GM18858 (cell line): Measurements from ENCODE around the gene SELE.

ENCODE experiments used
- ATAC-seq: cut with Tn5 transposase; IDR thresholded peaks from one replicate; pipeline ENCODE4 v1.9.1; 2021; ENCODE audit not compliant: unreplicated experiment

The SELE gene, protein sequence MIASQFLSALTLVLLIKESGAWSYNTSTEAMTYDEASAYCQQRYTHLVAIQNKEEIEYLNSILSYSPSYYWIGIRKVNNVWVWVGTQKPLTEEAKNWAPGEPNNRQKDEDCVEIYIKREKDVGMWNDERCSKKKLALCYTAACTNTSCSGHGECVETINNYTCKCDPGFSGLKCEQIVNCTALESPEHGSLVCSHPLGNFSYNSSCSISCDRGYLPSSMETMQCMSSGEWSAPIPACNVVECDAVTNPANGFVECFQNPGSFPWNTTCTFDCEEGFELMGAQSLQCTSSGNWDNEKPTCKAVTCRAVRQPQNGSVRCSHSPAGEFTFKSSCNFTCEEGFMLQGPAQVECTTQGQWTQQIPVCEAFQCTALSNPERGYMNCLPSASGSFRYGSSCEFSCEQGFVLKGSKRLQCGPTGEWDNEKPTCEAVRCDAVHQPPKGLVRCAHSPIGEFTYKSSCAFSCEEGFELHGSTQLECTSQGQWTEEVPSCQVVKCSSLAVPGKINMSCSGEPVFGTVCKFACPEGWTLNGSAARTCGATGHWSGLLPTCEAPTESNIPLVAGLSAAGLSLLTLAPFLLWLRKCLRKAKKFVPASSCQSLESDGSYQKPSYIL

GRCh38 chr1:169733924-169734323, at the start of gene SELE:
Gene SELE (minus strand): TSS chr1:169734079. CDS start chr1:169733612, 467 bp downstream.
- no peak for ATAC-seq

DNA sequence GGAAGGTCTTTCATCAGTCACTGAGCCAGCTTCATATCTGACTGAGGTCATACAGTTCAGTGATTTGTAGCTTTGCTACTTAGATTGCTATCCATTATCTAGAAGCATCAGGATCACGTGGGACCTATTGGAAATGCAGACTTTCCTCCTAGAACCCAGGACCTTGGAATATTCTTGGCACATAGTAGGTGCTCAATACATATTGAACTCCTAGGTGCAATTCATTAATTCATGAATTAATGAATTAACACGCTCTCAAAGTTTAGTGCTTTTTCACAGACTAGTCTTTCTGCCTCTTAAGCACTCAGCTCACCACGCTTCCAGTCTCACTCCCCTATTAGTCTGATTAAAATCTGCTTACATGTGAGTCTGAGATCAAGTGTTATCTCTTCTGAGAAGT, 48.7 kb upstream of the SELE start:
- ATAC-seq = no peak

DNA sequence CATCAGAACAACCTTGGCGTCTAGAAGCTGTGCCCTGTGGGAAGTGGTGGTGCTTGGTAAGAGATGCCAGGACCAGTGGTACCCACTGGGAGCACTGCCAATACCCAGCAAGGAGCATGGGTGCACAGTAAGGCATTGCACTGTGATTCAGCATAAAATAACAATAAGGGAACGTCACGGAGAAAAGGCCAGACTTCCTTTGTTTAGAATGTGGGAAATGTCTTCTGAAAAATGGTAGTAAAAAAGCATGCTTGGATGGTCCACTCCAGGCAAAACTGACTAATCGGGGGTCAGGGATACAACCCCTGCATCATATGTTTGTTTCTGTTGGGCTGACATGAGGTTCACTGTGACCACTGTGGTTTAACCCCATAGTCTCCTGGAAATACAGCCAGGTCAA, 46.1 kb upstream of the SELE start:
- ATAC-seq = no peak

- no peak for ATAC-seq
Measured at GRCh38 chr1:169779150-169779549, 45.3 kb upstream of the SELE start.

- no peak for ATAC-seq
Measured at GRCh38 chr1:169776440-169776839, 42.6 kb upstream of the SELE start.

- no peak for ATAC-seq
Measured at GRCh38 chr1:169768161-169768560, 34.3 kb upstream of the SELE start.

DNA sequence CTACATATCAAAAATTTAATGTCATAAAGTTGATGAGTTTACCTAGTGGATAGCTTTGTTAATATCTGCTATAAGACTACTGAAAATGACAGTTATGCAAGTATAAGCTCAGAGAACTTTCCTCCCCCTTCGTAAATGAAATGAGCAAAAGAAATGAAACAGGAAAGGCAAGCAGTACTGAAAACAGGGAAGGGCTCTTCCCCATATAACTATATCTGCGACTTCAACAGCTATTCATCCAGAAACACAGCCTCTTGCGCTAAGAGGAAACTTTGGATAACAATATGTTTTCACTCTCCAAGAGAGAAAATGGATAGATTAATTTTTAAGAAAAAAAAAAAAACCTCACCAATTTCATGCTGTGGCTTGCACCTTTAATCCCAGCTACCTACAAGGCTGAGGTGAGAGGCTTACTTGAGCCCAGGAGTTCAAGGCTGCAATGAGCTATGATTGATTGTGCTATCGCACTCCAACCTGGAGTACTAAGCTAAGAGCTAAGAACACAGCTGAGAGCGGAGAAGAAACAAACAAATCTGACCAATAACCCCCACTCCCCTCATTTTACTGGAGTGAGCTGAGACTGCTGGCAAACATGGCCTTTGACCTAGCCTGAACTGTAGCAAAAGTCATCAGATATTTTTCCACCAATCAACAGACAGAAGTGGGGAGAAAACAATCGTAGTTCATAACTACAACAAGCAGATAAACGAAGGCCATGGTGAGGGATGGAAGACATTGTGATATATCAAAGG, 31.9 kb upstream of the SELE start:
- ATAC-seq = no peak

DNA sequence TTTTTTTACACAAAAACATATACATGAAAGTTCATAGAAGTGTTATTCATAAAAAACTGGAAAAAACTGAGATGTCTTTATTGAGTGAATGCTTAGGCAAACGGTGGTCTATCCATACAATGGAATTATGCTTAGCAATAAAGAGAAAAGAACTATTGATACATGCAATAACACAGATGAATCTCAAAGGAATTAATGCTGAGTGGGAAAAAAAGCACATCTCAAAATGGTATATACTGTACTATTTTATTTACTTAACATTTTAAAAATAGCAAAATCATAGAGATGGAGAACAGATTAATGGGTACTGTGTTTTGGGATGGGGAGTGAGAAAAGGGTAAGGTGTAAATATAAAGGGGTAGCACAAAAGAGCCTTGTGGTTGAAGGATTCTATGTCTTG, 31.0 kb upstream of the SELE start:
- ATAC-seq = no peak

- ATAC-seq = no peak
Measured at GRCh38 chr1:169762699-169763098, 28.8 kb upstream of the SELE start.

DNA sequence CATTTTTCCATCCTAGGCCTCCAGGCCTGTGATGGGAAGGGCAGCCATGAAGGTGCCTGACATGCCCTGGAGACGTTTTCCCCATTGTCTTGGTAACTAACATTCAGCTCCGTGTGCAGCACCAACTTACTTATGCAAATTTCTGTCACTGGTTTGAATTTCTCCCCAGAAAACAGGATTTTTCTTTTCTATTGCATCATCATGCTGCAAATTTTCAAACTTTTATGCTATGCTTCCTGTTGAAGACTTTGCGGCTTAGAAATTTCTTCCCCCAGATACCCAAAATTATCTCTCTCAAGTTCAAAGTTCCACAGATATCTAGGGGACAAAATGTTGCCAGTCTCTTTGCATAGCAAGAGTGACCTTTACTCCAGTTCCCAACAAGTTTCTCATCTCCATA, 25.2 kb upstream of the SELE start:
- ATAC-seq = no peak

DNA sequence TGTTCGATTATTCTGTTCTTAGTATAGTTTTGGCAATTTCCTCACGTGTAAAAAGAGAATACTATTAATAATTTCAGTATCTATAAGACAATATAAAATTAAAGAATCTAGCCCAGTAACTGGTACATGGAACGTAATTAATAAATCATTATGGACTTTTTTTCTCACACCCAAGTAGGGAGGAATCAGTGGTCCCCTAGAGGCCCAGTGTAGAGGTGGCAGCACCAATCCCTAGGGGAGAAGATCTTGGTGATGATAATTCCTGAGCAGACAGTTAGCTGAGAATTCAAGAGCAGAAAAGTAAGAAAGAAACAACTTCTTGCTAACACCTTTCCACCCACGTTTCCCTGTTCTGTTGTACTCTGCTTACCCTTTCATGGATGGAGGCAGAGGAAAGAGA, 19.7 kb upstream of the SELE start:
- no peak for ATAC-seq

- no peak for ATAC-seq
Measured at GRCh38 chr1:169750041-169750440, 16.2 kb upstream of the SELE start.

DNA sequence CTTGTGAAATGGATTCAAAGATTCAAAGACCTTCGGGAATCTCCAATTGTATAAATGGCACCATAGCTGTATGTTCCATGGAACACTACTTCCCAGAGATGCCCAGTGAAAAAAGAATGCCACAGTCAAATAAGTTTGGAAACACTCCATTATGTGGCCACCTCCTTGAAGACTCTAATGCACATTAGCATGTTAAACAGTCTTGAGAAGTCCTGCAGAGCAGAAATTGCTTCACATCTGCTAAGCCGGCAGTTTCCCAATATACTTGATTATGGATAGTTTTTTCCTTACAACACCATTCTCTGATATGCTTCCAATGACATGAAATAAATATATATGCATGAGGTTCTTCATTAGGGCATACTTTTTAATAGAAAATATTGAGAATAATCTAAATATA, 12.7 kb upstream of the SELE start:
- ATAC-seq = no peak

- ATAC-seq = no peak
Measured at GRCh38 chr1:169745015-169745861, 11.4 kb upstream of the SELE start.

GRCh38 chr1:169741666-169742394, 8.0 kb upstream of the SELE start:
- no peak for ATAC-seq

DNA sequence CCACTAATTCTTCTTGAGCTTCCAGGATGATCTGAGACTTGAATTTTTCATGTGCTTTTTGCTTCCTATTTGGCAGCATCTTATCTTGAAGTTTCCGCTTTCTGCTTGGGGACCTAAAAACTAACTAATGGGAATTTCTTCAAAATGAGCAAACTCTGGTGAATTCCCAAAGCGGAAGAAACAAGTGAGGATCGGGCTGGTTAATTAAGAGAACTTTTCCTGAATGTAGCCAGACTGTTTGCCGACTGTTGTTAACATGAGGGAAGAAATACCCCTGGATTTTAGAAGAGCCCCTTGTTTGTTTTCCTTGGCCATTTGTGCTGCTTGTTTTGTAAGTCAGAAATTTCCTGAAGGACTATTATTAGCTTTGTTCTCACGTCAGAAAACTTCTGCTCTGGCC, 6.1 kb upstream of the SELE start:
- ATAC-seq = no peak

- ATAC-seq = no peak
Measured at GRCh38 chr1:169731446-169731845, 2.4 kb downstream of the SELE start.

DNA sequence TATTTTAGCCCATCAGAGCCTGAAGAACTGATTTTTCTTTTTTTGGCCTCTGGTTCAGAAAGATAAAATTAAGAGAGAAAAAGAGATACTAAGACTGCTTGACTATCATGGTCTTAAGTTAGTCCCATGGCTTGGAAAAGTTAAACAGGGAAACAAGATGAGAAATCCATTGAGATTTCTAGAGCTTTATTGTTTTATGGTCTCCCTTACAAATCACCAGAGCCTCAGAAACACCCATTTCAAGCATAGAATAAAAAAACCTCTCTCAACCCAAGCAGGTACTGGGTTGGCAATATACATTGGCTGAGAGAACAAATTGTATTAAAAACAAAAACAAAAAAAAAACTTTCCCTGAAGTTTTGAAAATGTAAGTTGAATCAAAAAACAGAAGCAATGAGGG, 3.9 kb downstream of the SELE start:
- no peak for ATAC-seq

DNA sequence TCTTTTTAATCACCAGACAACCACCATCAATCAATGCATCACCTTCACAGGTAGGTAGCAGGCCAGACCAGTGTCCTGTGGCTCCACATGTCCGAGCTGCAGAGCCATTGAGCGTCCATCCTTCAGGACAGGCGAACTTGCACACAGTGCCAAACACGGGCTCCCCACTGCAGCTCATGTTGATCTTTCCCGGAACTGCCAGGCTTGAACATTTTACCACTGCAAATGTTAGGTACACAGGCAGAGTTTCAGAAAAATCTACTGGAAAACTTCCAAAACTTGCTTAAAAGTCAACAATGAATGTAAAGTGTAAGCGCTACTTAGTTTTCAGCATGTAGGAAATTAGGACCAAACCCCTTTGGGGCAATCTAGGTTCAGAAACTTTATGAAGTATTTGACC, 6.6 kb downstream of the SELE start:
- no peak for ATAC-seq

DNA sequence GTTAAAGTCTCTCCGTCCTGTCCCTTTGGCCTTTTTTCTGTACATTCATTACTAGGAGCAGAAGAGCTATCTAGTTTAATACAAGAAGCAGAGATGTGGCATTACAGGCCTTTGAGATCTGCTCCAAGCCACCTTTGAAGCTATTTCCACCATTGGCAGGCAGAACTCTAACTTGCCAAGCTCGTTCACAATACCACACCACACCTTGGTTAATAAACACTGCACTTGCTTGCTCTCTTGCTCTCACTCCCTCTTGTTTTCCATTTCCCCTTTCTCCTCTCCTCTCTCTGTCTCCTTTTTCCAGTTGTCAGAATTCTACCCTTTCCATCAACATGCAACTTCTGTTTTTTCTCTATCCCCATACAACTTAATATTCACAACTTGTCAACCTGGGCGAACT, 7.0 kb downstream of the SELE start:
- no peak for ATAC-seq
